ENCODE results near the gene LCN9.
"Not testable (repeated sequence)": the region's sequence is repeated elsewhere in the genome, so short reads cannot be mapped to it uniquely, and the experiment has no call there.

Gene LCN9

GRCh38 chr9:135647884-135648283, 15.2 kb upstream of the LCN9 start:
- DNase-seq (ENCODE audit: low spot score), result no peak

- no peak for DNase-seq (ENCODE audit: low spot score)
Measured at GRCh38 chr9:135648494-135649410, 14.4 kb upstream of the LCN9 start.

- DNase-seq (ENCODE audit: low spot score), result no peak
Measured at GRCh38 chr9:135649508-135649907, 13.6 kb upstream of the LCN9 start.

- no peak for DNase-seq (ENCODE audit: low spot score)
Measured at GRCh38 chr9:135650408-135650807, 12.7 kb upstream of the LCN9 start.

- no peak for DNase-seq (ENCODE audit: low spot score)
Measured at GRCh38 chr9:135655317-135655716, 7.8 kb upstream of the LCN9 start.

GRCh38 chr9:135657416-135657815, 5.7 kb upstream of the LCN9 start:
- no peak for DNase-seq (ENCODE audit: low spot score)

- DNase-seq (ENCODE audit: low spot score), result no peak
Measured at GRCh38 chr9:135659252-135659651, 3.9 kb upstream of the LCN9 start.

- DNase-seq (ENCODE audit: low spot score), result no peak
Measured at GRCh38 chr9:135660407-135660806, 2.7 kb upstream of the LCN9 start.

GRCh38 chr9:135661816-135662560, 1.1 kb upstream of the LCN9 start:
- no peak for DNase-seq (ENCODE audit: low spot score)

- DNase-seq (ENCODE audit: low spot score), result no peak
Measured at GRCh38 chr9:135663451-135663770, 302 bp downstream of the LCN9 start.

GRCh38 chr9:135663857-135664256, 748 bp downstream of the LCN9 start:
- no peak for DNase-seq (ENCODE audit: low spot score)

- no peak for DNase-seq (ENCODE audit: low spot score)
Measured at GRCh38 chr9:135664266-135664665, 1.2 kb downstream of the LCN9 start.

- DNase-seq (ENCODE audit: low spot score), result no peak
Measured at GRCh38 chr9:135664801-135665794, 2.0 kb downstream of the LCN9 start.

- DNase-seq (ENCODE audit: low spot score), result no peak
Measured at GRCh38 chr9:135665795-135666189, 2.7 kb downstream of the LCN9 start.

GRCh38 chr9:135666534-135667462, 3.7 kb downstream of the LCN9 start:
- no peak for DNase-seq (ENCODE audit: low spot score)

GRCh38 chr9:135667463-135668001, 4.4 kb downstream of the LCN9 start:
- no peak for DNase-seq (ENCODE audit: low spot score)

- DNase-seq (ENCODE audit: low spot score), result not testable (repeated sequence)
Measured at GRCh38 chr9:135669018-135669417, 5.9 kb downstream of the LCN9 start.

- DNase-seq (ENCODE audit: low spot score), result no peak
Measured at GRCh38 chr9:135669616-135670285, 6.6 kb downstream of the LCN9 start.

GRCh38 chr9:135670721-135671590, 7.8 kb downstream of the LCN9 start:
- DNase-seq (ENCODE audit: low spot score), result no peak

All from cerebellar cortex (tissue), 1 donor.